DMS114 treated with DMSO at 0.1 percent for 48 hours (cell line): ENCODE results near the gene NUAK2.

Source experiments
- DNase-seq: peaks from one replicate; lab custom pipeline; 2025; ENCODE audit not compliant: unreplicated experiment; lab: John Stamatoyannopoulos, UW

The NUAK2 gene

DNA sequence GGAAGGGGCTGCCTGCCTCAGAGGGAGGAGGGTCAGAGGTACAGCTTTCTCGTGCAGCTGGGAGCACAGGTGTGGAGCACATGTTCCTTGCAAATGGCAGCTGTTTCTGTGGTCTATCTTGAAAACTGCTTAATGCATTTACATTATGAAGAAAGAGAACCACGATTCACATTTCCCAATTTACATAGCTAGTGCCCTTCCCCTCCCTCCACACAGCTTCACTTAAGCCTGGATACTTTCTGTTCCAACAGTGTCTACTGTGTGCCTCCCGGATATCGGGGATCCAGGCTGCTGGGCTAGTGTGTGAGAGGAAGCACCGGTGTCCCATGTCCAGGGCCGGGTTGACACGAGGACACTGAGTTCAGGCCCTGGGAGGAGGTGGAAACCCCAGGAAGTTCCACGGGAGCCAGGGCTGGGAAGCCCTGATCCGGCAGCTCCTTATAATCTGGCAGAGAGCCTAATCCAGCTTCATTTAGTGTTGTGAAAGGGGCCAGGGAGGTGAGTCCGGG, 62.2 kb downstream of the NUAK2 start:
- no peak for DNase-seq

DNA sequence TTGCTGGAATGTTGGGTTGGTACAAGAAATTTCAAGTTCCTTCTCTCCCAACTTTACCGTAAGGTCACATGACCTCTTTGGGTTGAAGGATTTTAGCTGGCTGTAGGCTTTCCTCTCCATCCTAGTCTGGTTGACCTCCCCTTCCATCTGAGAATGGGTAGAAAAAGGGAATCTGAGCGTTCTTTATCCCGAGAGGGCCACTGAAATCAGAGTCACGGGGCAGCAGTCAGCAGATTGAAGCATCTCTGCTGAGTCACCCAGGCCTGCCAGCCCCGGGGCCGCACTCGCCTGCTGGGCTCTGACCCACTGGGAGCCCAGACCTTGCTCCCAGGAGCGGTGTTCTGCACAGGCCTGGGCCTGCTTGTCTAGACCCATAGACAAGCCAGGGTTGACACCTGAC, 62.8 kb downstream of the NUAK2 start:
- no peak for DNase-seq

DNA sequence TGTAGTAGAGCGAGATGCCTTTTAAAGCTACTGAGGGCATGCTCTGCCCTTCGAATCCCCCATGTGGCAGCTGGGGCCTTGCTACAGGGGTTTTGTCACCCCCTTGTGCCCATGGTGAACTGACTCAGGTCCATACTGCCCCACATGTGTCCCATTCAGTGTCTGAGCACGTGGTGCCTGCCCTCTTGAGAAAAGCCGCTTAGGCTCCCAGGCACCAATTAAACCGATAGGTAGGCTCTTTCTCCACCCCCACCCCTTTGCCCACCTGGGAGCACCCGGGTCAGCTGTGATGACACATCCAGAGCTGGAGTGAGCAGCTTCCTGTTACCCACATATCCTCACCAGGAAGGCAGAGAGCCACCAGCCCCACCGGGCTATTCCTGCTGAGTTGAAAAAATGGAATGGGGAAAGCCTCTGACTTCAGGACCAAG, 63.3 kb downstream of the NUAK2 start:
- DNase-seq, result no peak

DNA sequence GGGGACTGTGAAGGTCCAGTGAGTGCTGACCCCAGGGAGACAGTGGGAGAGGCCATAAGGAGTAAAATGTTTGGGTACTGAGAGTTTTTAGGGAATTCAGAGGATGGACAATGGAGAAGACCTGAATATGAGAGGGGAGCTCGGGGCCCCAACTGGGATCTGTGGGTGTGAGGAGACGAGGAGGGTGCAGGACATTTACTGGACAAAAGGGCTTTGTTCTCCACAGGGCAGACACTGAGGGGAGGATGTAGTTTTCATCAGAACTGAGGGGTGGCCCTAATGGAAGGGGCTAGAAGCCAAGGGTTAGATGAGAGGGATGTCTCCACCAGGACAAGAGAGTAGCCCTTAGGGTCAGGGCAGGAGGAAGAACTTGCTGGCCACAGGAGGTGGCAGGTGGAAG, 63.8 kb downstream of the NUAK2 start:
- no peak for DNase-seq

DNA sequence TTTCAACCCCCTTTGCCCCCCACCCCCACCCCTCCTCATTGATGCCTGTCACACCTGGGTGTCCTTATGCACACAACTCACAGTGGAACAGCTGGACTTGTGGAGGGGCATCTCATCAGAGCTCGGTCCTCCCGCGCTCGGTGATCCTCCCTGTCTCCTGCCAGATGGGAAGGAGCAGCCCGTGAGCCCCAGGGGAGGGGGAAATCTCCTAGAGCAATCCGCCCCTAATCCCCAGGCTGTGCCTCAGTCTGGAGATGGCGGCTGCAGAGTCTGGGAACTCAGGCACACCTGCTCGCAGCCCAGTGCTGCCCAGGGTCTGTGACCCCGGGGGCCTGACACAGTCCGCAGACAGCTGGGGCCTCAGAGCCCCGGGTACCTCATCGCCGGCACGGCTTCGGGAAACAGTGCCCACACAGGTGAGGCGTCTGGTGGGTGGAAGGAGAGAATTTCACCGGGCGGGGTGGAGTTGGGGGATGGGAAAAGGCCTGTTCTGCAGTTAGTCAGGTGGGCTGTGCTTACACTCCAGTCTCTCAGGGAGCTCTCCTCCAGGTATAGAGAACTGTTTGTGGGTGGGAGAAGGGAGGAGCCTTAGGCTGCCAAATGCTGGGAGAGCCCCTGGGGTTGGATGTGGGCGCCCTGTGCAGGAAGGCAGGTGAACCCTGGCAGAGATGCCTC, 64.5 kb downstream of the NUAK2 start:
- no peak for DNase-seq

DNA sequence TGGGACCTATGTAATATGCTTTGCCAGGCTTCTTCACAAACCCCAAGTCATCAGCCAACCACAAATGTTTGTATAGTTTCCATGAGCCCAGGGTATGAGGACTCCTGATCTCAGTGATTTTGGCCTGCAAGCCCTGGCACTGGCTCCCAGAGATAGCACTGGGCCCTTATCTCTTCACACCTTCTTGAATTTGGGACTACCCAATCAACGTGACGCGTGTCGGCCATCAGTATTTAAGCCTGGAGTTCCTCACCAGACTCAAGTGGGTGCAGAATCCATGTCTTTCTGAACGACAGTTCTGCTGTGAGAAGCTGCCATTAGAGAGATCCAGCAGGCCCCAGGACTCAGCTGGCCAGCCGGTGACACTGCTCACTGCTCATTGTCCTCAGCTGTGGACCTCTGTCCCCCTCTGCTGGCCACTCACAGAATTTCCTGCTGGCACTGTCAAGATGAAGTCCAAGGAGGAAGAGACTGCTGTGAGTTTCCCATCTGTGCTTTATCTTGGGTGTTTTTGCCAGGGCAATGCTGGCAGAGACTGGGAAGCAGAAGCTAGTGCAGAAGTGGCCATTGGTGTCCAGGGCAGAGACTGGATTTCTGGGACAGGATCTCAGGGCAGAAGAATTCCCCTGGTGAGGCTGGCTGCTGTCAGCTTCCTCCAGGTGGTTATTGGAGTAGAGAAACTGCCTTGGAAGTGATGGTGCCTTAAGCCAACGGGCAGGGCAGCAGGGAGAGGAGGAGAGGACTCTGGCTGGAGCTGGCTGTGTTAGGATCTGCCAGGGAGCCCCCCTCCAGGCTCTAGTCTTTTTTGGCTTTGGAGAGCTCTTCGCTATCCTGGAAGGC, 65.4 kb downstream of the NUAK2 start:
- peak; percentile 65 for DNase-seq
